Measurements from ENCODE around the gene POLR2E. TPM values are rescaled to one million over a fixed set of nuclear protein-coding genes. Genes with fewer than 3 reads are reported as not detected.

Gene POLR2E
- total RNA-seq, 1 experiment from 2014 or later, result 281 TPM

DNA sequence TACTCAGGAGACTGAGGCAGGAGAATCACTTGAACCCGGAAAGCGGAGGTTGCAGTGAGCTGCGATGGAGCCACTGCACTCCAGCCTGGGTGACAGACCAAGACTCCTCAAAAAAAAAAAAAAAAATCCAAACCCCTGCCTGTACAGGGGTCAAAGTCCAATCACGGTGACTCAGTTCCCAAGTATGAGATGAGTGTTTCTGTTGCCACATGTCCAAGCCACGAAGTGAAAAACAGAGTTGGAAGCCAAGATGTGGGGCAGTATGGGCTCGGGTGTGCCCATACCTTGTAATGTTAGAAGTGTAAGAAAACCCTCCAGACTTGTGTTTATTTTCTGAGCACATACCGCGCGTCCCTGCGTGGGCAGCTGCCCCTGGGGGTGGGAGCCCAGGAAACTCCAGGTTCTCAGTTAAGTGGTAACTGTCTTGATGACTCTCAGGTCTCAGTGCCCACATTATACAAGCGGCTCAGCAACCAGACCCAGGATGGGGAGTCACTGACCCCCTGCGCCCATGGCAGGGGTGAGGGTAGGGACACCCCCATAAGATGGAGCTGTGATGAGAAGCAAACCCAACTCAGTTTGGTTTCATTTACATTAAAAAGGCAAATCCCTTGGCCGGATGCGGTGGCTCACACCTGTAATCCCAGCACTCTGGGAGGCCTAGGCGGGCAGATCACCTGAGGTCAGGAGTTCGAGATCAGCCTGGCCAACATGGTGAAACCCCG, 7.4 kb upstream of the POLR2E start:
- Histone ChIP-seq H3K9me2 (ENCODE audit: insufficient read depth) (no peaks in the 10 kb centered on the region), H3K4me1 (ENCODE audit: control insufficient read depth in 1 of 2, insufficient read depth in 2 of 2, low read length in 2 of 2) (peaks cover 32 to 83% of the 10 kb centered on the region in 2 experiments), H3K9ac (ENCODE audit: low read length) (peak overlapping the region; percentile 76), H3K79me2 (ENCODE audit: insufficient read depth, low read length) (peaks cover 24% of the 10 kb centered on the region), H2AFZ (ENCODE audit: low read depth, low read length, poor library complexity, severe bottlenecking) (no peak overlapping the region), H4K20me1 (ENCODE audit: insufficient read depth) (no peaks in the 10 kb centered on the region), H3K36me3 (ENCODE audit: control insufficient read depth in 1 of 2, insufficient read depth in 2 of 2, low read length in 2 of 2) (peaks cover 4 to 15% of the 10 kb centered on the region in 2 experiments; a peak in 3 of 4 replicates), H3K9me3 (ENCODE audit: control insufficient read depth in 1 of 2, insufficient read depth in 1 of 2, low read depth in 1 of 2, low read length in 2 of 2) (peaks cover 0 to 4% of the 10 kb centered on the region in 2 experiments; a peak in 1 of 4 replicates), H3K4me2 (ENCODE audit: low read length) (peak overlapping the region; percentile 81), H3K27me3 (ENCODE audit: insufficient read depth, low read length) (no peaks in the 10 kb centered on the region), H3K27ac (ENCODE audit: low read depth, low read length) (peak overlapping the region; percentile 99), H3K4me3 (replicated peaks in 1 of 2; ENCODE audit: low read depth in 1 of 2, low read length in 2 of 2) (peak overlapping the region; percentile 59 to 88)
- DNase-seq (ENCODE audit: low read depth, low spot score) (peak; percentile 95), ATAC-seq (peak; percentile 25)
- BruUV-seq (replicated peaks), result no TSS peak
- POLR2A ChIA-PET, result interaction anchor here (1.0 to 3.6 kb wide), 6 partner anchors 11 to 167 kb away, joined by 3 to 17 read pairs (median 5); partner anchors contain the start of gene CIRBP
- CTCF ChIA-PET, result interaction anchor here (0.7 kb wide), 1 partner anchor 11 kb away, joined by 4 read pairs; no protein-coding TSS in a partner anchor
- intact Hi-C loops (cut with micrococcal nuclease), result loop anchor here (5.0 kb wide), 4 partner anchors 40 to 140 kb away; partner anchors contain the start of genes ATP5F1D and CNN2
- RAD21 ChIA-PET (ENCODE audit: low non-redundant PET in 1 of 2, low total read pairs in 2 of 2, uncharacterized antibody in 2 of 2, unreplicated experiment in 2 of 2), result interaction anchor here in 1 of 2 experiments (0.7 kb wide), 1 partner anchor 38 kb away, joined by 3 read pairs; no protein-coding TSS in a partner anchor
- TF ChIP-seq CBX3 (IDR thresholded peaks at IDR 0.05; ENCODE audit: low read depth), result no peak
- TF ChIP-seq EZH2 (IDR thresholded peaks at IDR 0.05), result no peak
- no peak; the same call in 1 of the 2 replicates for TF ChIP-seq POLR2AphosphoS5 (IDR thresholded peaks at IDR 0.05; ENCODE audit: low read depth, low read length)
- TF ChIP-seq REST (IDR thresholded peaks at IDR 0.05; ENCODE audit: low read depth), result no peak
- TF ChIP-seq, protein P1, sequence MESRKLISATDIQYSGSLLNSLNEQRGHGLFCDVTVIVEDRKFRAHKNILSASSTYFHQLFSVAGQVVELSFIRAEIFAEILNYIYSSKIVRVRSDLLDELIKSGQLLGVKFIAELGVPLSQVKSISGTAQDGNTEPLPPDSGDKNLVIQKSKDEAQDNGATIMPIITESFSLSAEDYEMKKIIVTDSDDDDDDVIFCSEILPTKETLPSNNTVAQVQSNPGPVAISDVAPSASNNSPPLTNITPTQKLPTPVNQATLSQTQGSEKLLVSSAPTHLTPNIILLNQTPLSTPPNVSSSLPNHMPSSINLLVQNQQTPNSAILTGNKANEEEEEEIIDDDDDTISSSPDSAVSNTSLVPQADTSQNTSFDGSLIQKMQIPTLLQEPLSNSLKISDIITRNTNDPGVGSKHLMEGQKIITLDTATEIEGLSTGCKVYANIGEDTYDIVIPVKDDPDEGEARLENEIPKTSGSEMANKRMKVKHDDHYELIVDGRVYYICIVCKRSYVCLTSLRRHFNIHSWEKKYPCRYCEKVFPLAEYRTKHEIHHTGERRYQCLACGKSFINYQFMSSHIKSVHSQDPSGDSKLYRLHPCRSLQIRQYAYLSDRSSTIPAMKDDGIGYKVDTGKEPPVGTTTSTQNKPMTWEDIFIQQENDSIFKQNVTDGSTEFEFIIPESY (IDR thresholded peaks at IDR 0.05; ENCODE audit: extremely low read depth, insufficient replicate concordance, low read length), result peak; percentile 17
- no peak for TF ChIP-seq TCF7L2 (IDR thresholded peaks at IDR 0.05; ENCODE audit: borderline replicate concordance, extremely low read depth, insufficient read depth, insufficient read length)
- no peak for TF ChIP-seq YY1 (IDR thresholded peaks at IDR 0.05; ENCODE audit: extremely low read depth, insufficient replicate concordance, low read depth, low read length)
- TF ChIP-seq SIN3A (IDR thresholded peaks at IDR 0.05; ENCODE audit: low read depth), result 0 out of 2 replicates have a peak, but pooled peaks have one; percentile 78
- TF ChIP-seq SRF (IDR thresholded peaks at IDR 0.05; ENCODE audit: low read depth), result no peak
- TF ChIP-seq FOSL1 (IDR thresholded peaks at IDR 0.05; ENCODE audit: low read depth), result peak; percentile 94
- TF ChIP-seq MAX (IDR thresholded peaks at IDR 0.05), result peak; percentile 89
- TF ChIP-seq EGR1 (IDR thresholded peaks at IDR 0.05; ENCODE audit: low read depth), result peak; percentile 87
- TF ChIP-seq POLR2A (IDR thresholded peaks at IDR 0.05; ENCODE audit: borderline replicate concordance, extremely low read depth, insufficient read depth, insufficient read length), result no peak
- no peak for TF ChIP-seq RAD21 (IDR thresholded peaks at IDR 0.05; ENCODE audit: low read depth)
- TF ChIP-seq SP1 (IDR thresholded peaks at IDR 0.05; ENCODE audit: low read depth), result peak; percentile 88
- TF ChIP-seq EZH2phosphoT487 (IDR thresholded peaks at IDR 0.05; ENCODE audit: borderline replicate concordance), result no peak
- peak; percentile 96 for TF ChIP-seq JUND (IDR thresholded peaks at IDR 0.05)
- no peak for TF ChIP-seq CEBPB (IDR thresholded peaks at IDR 0.05; ENCODE audit: low read depth)
- no peak for TF ChIP-seq ZNF274 (IDR thresholded peaks at IDR 0.05; ENCODE audit: low read depth, low read length)
